Neuronal stem cell (in vitro differentiated cells): ENCODE measurements around the gene TM7SF2.

ENCODE experiments used
- DNase-seq: peaks from one replicate; pipeline ENCODE4 v3.0.0-alpha.2; 2013; ENCODE audit warnings: low spot score
- H2AFZ ChIP-seq: one replicate; pipeline ENCODE4 v1.6.1; 2013; ENCODE audit warnings: mild to moderate bottlenecking, low read length, inconsistent platforms
- H2AK5ac ChIP-seq: 2 replicates; pipeline ENCODE4 v1.6.1; 2013; ENCODE audit warnings: low read depth, mild to moderate bottlenecking, inconsistent platforms, low read length, moderate library complexity, mixed read lengths
- H2BK120ac ChIP-seq: 2 replicates; pipeline ENCODE4 v1.6.1; 2013; ENCODE audit warnings: low read depth, mild to moderate bottlenecking, inconsistent platforms, low read length, moderate library complexity, mixed read lengths
- H2BK12ac ChIP-seq: one replicate; pipeline ENCODE4 v1.6.1; 2013; ENCODE audit warnings: low read length, inconsistent platforms
- H2BK15ac ChIP-seq: 2 replicates; pipeline ENCODE4 v1.6.1; 2013; ENCODE audit warnings: mild to moderate bottlenecking, low read length, inconsistent platforms, mixed read lengths
- H2BK5ac ChIP-seq: one replicate; pipeline ENCODE4 v1.6.1; 2013; ENCODE audit warnings: inconsistent platforms, mild to moderate bottlenecking, low read length, moderate library complexity
- H3K14ac ChIP-seq: one replicate; pipeline ENCODE4 v1.6.1; 2013; ENCODE audit warnings: low read length, inconsistent platforms
- H3K18ac ChIP-seq: 2 replicates; pipeline ENCODE4 v1.6.1; 2013; ENCODE audit warnings: low read length, inconsistent platforms
- H3K23ac ChIP-seq: 2 replicates; pipeline ENCODE4 v1.6.1; 2013; ENCODE audit warnings: low read depth, mild to moderate bottlenecking, mixed read lengths, low read length, inconsistent platforms; ENCODE audit not compliant: poor library complexity
- H3K27ac ChIP-seq: replicated peaks from 3 replicates; pipeline ENCODE4 v1.5.1; 2013; ENCODE audit warnings: low read length, inconsistent platforms
- H3K27me3 ChIP-seq, 3 experiments: 2 replicates each; pipeline ENCODE4 v1.6.1; 2013; ENCODE audit warnings: low read length in 3 of 3, mild to moderate bottlenecking in 2 of 3, inconsistent platforms in 1 of 3, low read depth in 1 of 3, mixed read lengths in 1 of 3, moderate library complexity in 1 of 3; ENCODE audit not compliant: control insufficient read depth in 3 of 3, insufficient read depth in 3 of 3
- H3K36me3 ChIP-seq, 2 donors: replicated peaks in 1 of 2; 2 replicates each; pipeline ENCODE4 v1.6.1; 2013; ENCODE audit warnings: low read length in 2 of 2; ENCODE audit not compliant: control insufficient read depth in 2 of 2, insufficient read depth in 2 of 2
- H3K4ac ChIP-seq: 2 replicates; pipeline ENCODE4 v1.6.1; 2013; ENCODE audit warnings: inconsistent platforms, mild to moderate bottlenecking, low read length, moderate library complexity
- H3K4me1 ChIP-seq, 2 donors: 1 replicate in 1 of 2; 2 replicates in 1 of 2; pipeline ENCODE4 v1.6.1; 2013; ENCODE audit warnings: low read length in 2 of 2, low read depth in 1 of 2; ENCODE audit not compliant: control insufficient read depth in 2 of 2, insufficient read depth in 1 of 2
- H3K4me2 ChIP-seq: one replicate; pipeline ENCODE4 v1.6.1; 2013; ENCODE audit warnings: mild to moderate bottlenecking, low read length, inconsistent platforms; ENCODE audit not compliant: insufficient read depth, poor library complexity, severe bottlenecking
- H3K4me3 ChIP-seq, 2 donors: 2 replicates each; pipeline ENCODE4 v1.5.1; 2013; ENCODE audit warnings: low read length in 2 of 2, mild to moderate bottlenecking in 2 of 2, inconsistent platforms in 1 of 2, moderate library complexity in 1 of 2
- H3K79me1 ChIP-seq: one replicate; pipeline ENCODE4 v1.6.1; 2013; ENCODE audit warnings: low read depth, mild to moderate bottlenecking, inconsistent platforms, low read length, moderate library complexity
- H3K9ac ChIP-seq: one replicate; pipeline ENCODE4 v1.6.1; 2013; ENCODE audit warnings: mild to moderate bottlenecking, low read depth, low read length, inconsistent platforms; ENCODE audit not compliant: poor library complexity
- H3K9me3 ChIP-seq, 2 donors: replicated peaks in 1 of 2; 2 replicates each; pipeline versions ENCODE3 to v1.6.1; 2013; ENCODE audit warnings: low read length in 2 of 2, mild to moderate bottlenecking in 2 of 2, inconsistent platforms in 1 of 2, low read depth in 1 of 2, mixed read lengths in 1 of 2, moderate library complexity in 1 of 2; ENCODE audit not compliant: control insufficient read depth in 2 of 2, insufficient read depth in 1 of 2
- H4K8ac ChIP-seq: one replicate; pipeline ENCODE4 v1.6.1; 2013; ENCODE audit warnings: low read depth, mild to moderate bottlenecking, inconsistent platforms, low read length, moderate library complexity
- H4K91ac ChIP-seq: one replicate; pipeline ENCODE4 v1.6.1; 2013; ENCODE audit warnings: low read length, low read depth, mild to moderate bottlenecking, inconsistent platforms; ENCODE audit not compliant: poor library complexity
- WGBS, 2 donors: extraction: QIAGEN DNeasy Blood & Tissue Kit; methylation state at CpG; one replicate each; pipeline ENCODE4 v1.1.7; 2013; ENCODE audit warnings: missing lambda C conversion rate in 2 of 2, mixed read lengths in 1 of 2; ENCODE audit not compliant: insufficient read length in 2 of 2, insufficient replicate concordance in 1 of 2; ENCODE audit errors: extremely low coverage in 2 of 2; 5-methylcytosine and 5-hydroxymethylcytosine counted together

TM7SF2 gene

GRCh38 chr11:65107751-65108468 is 3.8 kb upstream of the TM7SF2 start:
- Histone ChIP-seq H2BK120ac (no peak overlapping the region), H3K79me1 (peaks cover 6% of the 10 kb centered on the region), H4K8ac (peak overlapping the region; percentile 43), H2BK5ac (no peak overlapping the region), H2BK15ac (no peak overlapping the region), H3K14ac (no peak overlapping the region), H2BK12ac (peak overlapping the region; percentile 36), H2AK5ac (no peak overlapping the region), H3K4me2 (no peak overlapping the region), H4K91ac (no peak overlapping the region), H3K4ac (no peak overlapping the region), H3K4me1 (peaks cover 6 to 13% of the 10 kb centered on the region in 2 donors), H3K27me3 (no peaks in the 10 kb centered on the region), H3K9ac (no peak overlapping the region), H3K27ac (no peak overlapping the region), H2AFZ (no peak overlapping the region), H3K18ac (no peak overlapping the region), H3K23ac (peak overlapping the region; percentile 71), H3K4me3 (no peak overlapping the region), H3K36me3 (peaks cover 6 to 24% of the 10 kb centered on the region in 2 donors), H3K9me3 (no peaks in the 10 kb centered on the region)
- no peak for DNase-seq
- no CpG with 5 or more reads among the region's 52 CpGs for WGBS, 2 donors

- Histone ChIP-seq H3K9me3 (no peaks in the 10 kb centered on the region), H3K9ac (no peak overlapping the region), H3K27ac (no peak overlapping the region), H3K79me1 (peaks cover 9% of the 10 kb centered on the region), H2BK15ac (no peak overlapping the region), H3K27me3 (no peaks in the 10 kb centered on the region), H3K4me2 (no peak overlapping the region), H2AFZ (no peak overlapping the region), H4K8ac (no peak overlapping the region), H2AK5ac (no peak overlapping the region), H3K18ac (no peak overlapping the region), H4K91ac (no peak overlapping the region), H2BK120ac (no peak overlapping the region), H3K4ac (no peak overlapping the region), H3K4me3 (no peak overlapping the region), H3K36me3 (peaks cover 6 to 29% of the 10 kb centered on the region in 2 donors), H3K23ac (no peak overlapping the region), H3K14ac (no peak overlapping the region), H2BK12ac (no peak overlapping the region), H2BK5ac (no peak overlapping the region), H3K4me1 (peaks cover 7 to 18% of the 10 kb centered on the region in 2 donors)
- WGBS, 2 donors = no CpG with 5 or more reads among the region's 38 CpGs
- no peak for DNase-seq
Observed at GRCh38 chr11:65108469-65109123, 3.1 kb upstream of the TM7SF2 start.

GRCh38 chr11:65109231-65110198 is 2.2 kb upstream of the TM7SF2 start:
- DNase-seq = no peak
- WGBS, 2 donors = no CpG with 5 or more reads among the region's 36 CpGs
- Histone ChIP-seq H3K4me2 (no peak overlapping the region), H3K4ac (no peak overlapping the region), H2AFZ (no peak overlapping the region), H3K27ac (no peak overlapping the region), H3K4me1 (peaks cover 7 to 18% of the 10 kb centered on the region in 2 donors), H3K18ac (no peak overlapping the region), H4K8ac (no peak overlapping the region), H3K79me1 (peaks cover 9% of the 10 kb centered on the region), H3K36me3 (peaks cover 8 to 38% of the 10 kb centered on the region in 2 donors), H3K4me3 (no peak overlapping the region), H2BK5ac (no peak overlapping the region), H2AK5ac (no peak overlapping the region), H2BK15ac (no peak overlapping the region), H3K23ac (no peak overlapping the region), H3K9me3 (no peaks in the 10 kb centered on the region), H2BK120ac (no peak overlapping the region), H3K9ac (no peak overlapping the region), H3K27me3 (no peaks in the 10 kb centered on the region), H3K14ac (no peak overlapping the region), H2BK12ac (no peak overlapping the region), H4K91ac (no peak overlapping the region)
